Kasumi-1 (cell line): ENCODE measurements around the gene CGNL1.

Experiments used
- DNase-seq, 2 experiments: peaks; one replicate each; lab custom pipeline; 2025; lab: John Stamatoyannopoulos, UW

Gene CGNL1

DNA sequence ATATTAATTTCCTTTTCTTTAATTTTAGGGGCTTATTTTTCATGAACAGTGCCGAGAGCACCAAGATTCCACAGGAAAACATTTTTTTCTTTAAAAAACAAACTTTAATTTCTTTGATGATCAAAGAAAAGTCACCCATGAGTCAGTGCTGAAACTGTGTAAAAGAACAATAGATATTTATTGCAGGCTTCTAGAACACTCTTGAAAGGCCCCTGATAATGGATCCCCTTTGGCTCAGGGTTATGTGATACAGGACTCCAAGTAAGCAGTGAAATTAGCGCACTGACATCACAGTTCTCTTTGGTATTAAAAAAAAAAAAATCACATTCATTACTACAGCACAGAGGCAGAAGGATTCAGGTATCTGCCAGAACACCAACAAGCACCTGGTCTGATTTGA is 149.3 kb downstream of the CGNL1 start:
- DNase-seq: no peak

DNA sequence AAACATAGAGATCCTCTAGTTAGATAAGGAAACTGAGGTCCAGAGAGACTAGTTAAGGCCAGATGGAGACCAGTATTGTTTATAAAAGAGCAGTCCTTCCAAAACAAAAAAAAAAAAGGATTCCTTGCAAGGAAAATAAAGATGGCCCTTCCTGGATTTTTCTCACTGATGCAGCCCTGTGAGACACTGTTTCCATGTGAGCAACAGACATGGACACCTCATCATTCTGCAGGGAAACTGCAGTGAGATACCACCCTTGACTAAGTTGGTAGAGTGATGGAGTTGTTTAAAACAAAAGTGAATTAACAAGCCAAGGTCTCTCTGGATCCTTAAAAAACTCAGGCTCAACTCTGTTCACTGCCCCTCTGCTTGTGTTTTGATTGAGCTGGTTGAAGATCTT is 149.8 kb downstream of the CGNL1 start:
- DNase-seq: no peak

DNA sequence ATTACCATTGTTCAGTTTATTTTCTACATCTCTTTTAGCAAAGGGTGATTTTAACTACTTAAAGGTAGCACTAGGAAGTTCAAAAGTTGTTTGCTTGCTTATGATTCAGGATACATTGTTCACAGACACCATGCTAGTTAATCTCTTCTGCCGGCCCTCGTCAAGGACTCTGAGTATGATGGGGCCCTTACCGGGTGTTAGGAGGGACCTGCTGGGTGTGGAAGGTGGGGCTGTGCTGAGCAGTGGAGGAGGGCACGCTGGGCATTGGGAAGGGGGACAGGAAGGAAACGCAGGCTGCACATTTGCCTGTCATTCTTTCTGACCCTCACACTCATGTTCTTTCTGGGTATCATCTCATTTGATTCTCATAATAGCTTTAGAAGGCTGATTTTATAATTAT is 150.3 kb downstream of the CGNL1 start:
- DNase-seq: no peak

DNA sequence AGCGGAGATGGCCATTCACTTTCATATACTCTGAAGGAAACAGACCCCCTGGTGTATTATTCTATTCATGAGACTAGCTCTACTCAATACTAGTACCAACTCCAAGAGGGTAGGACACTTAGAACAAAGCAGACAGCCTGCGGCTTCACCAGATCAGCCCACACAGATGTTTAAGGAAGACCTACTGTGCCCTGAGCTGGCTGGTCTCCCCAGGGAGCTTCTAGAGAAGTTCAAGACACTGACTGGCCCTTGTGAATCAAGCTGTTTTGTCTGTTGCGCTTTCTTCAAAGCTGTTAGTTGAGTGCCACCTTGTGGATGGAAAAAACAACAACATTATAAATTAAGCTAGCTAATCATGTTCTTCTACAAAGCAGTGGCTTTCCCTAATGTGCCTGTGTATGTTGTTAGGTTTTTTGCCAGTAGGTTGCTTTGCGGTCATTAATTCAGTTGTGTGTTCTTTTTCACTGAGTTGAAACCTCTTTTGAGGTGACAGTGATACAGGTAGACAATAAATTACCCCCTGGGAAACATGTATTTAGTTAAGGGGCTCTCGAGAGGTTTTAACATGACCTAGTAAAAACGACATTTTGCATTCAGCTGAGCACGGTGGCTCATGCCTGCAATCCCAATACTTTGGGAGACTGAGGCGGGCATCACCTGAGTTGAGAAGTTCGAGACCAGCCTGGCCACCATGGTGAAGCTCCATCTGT is 151.2 kb downstream of the CGNL1 start:
- peak; percentile 88 to 91 for DNase-seq

DNA sequence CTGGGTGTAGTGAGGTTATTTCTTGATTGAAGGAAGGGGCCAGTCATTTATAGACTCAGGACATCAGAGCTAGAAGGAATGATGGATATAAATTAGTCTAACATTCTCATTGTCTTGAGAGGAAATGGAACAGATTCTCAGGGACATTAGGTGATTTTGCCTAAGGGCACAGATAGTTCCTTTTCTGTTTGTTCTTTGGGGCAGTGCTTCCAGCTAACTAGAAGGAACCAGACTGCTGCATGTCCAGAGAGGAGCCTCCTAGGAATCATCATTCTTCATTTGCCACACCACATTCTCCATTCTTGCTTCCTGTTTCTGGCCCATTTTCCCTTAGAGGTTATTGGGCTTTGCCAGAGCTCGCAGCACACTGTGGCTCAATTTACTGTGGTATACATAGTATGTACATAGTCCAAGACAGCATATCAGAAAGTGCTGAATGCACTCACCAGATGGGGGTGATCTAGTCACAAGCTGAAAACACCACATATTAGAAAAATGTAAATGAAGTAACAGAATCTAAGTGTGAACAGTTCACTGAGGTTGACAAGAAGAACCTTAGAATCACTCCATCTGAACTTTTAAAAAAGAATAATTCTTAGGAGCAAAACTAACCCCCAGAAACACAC is 152.7 kb downstream of the CGNL1 start:
- DNase-seq: no peak

- DNase-seq: no peak
Measured at GRCh38 chr15:57529748-57530147, 153.4 kb downstream of the CGNL1 start.

- DNase-seq: no peak
Measured at GRCh38 chr15:57532731-57533447, 156.6 kb downstream of the CGNL1 start.

- no peak for DNase-seq
Measured at GRCh38 chr15:57533448-57533799, 157.1 kb downstream of the CGNL1 start.

DNA sequence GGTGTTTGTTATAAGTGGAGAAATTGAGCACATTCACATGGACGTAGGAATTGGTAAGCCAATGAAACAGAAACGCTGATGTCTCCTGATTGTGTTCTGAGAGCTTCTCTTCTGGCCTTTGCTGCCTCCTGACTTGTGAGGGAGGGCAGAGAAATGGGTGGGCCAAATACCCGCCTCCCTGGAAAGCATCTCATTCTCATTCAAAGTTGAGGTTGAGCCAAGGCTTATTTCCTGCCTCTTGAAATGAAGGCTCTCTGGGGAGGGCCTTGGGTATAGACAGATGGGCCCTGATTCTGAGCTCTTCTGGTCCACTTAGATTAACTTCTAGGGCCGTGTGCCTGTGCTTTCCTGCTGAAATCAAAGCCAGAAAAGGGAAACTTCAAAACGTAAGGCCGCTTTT is 158.0 kb downstream of the CGNL1 start:
- no peak for DNase-seq

GRCh38 chr15:57537072-57537471 is 160.8 kb downstream of the CGNL1 start:
- DNase-seq: no peak

DNA sequence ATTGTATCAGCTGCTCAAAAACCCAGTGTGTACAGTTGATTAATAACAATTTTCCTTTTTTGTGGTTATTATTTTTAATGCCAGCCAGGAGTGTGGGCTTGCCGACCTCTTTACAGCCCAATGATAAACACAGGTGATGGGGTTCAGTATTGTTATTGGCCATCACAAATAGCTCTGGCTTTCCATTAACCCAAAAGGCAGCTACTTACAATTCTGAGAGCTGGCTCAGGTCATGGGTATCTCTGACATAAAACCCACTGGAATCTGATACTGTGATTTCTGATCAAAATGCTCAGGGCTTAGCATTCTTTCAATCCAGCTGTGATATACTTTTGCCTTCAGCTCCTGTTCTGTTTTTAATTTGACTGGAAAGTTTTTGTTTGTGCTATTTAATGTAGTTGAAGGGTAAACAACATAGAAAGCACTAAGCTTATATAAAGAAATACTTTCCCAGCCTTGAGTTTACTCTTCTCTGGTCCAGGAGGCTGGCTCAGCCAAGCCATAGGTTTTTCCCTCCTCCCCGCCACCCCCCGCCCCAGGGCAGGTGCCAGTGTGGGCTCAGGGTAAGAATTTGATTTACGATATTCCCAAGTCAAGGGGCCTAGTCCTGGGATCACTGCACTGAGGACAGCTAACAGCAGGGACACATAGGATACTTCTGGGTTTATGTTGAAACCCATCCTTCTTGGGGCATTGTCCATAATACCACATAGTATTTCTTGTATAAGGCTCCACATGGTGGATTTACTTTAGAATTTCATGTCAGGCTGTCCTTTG is 161.4 kb downstream of the CGNL1 start:
- no peak for DNase-seq

DNA sequence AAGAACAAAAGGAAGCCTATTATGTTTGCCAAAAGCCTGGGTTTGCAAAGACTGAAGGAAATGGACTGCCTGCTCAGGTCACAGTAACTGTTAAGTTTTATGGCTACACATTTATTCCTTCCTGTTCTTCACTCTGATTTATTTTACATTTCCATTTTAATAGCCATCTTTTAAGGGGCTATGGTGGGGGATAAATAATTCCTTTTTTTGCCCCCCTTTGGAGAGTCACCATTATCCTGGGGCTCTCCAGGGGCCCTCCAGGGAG is 161.9 kb downstream of the CGNL1 start:
- DNase-seq: no peak

- no peak for DNase-seq
Measured at GRCh38 chr15:57538821-57539220, 162.5 kb downstream of the CGNL1 start.

- DNase-seq: no peak
Measured at GRCh38 chr15:57540211-57540610, 163.9 kb downstream of the CGNL1 start.

GRCh38 chr15:57540736-57541135 is 164.4 kb downstream of the CGNL1 start:
- no peak for DNase-seq

- no peak for DNase-seq
Measured at GRCh38 chr15:57541271-57541670, 165.0 kb downstream of the CGNL1 start.

- peak; percentile 52 to 71 for DNase-seq
Measured at GRCh38 chr15:57541805-57542504, 165.7 kb downstream of the CGNL1 start.

DNA sequence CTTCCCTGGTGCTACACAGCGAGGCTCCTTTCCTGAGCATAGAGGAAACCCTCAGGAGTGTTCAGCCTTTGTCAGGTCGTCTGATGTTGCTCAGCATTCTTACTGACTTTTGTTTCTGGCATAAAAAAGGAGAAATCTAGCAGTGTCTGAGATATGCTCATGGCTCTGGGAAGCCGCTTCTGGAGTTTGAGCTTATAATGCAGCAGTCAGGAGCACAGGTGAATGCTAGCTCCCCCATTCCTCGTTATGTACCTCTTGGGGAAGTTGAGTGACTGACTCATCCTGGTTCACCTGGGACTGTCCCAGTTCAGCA is 166.2 kb downstream of the CGNL1 start:
- DNase-seq: no peak

- DNase-seq: no peak
Measured at GRCh38 chr15:57544848-57545480, 168.7 kb downstream of the CGNL1 start.

- no peak for DNase-seq
Measured at GRCh38 chr15:57545995-57546394, 169.7 kb downstream of the CGNL1 start.

DNA sequence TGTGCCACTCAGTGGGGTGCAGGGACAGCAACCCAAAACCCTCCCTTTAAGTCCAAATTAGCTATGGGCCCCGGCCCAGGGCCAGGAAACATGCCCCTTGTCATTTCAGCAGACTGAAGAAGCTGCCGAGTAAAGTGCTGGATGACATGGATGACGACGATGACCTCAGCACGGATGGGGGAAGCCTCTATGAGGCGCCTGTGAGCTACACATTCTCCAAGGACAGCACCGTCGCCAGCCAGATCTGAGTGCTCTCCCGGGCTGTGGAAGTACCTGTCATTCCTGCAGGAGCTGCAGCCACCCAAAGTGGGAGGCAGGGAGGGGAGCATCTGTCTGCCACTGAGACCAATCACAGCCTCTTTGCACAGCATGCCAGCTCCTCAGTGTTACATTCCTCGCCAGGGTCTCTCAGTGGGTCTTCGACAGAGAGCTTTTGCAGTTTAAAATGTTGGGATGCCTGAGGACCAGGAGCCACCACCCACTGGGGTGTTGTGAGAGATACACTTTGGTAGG is 171.0 kb downstream of the CGNL1 start:
- DNase-seq: no peak

DNA sequence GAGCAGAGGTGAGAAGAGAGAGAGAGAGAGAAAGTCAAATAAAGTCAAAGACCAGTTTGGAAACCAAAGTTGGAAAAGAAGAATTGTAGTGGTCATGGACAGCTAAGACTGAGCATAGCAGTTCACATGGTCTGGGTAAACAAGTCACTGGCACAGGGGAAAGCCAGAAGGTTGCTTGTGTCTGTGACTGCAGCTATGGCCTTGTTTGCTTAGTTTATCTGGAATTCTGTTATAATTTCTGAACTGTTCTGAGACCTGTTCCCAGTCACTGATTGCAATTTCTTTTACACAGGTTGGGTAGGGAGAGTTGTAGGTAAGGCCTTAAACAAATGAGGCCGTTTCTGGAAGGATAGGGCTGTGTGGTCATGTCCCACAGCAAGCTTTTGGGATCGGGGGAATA is 172.0 kb downstream of the CGNL1 start:
- DNase-seq: no peak
